Peyer's patch (tissue), 4 donors: ENCODE measurements around the gene TMEM178B. TPM values are rescaled to one million over a fixed set of nuclear protein-coding genes. Genes with fewer than 3 reads are reported as not detected.
"Not testable (repeated sequence)": the region's sequence is repeated elsewhere in the genome, so short reads cannot be mapped to it uniquely, and the experiment has no call there.

Experiments
- DNase-seq, 3 donors: peaks; one replicate each; pipeline ENCODE4 v3.0.0-alpha.2; 2017 to 2019
- H3K27ac ChIP-seq, 4 donors: fragments of 200-600 bp; sonication (generic); one replicate each; pipeline ENCODE4 v1.5.1; 2016 to 2019
- H3K27me3 ChIP-seq, 2 donors: fragments of 200-600 bp; sonication (generic); one replicate each; pipeline ENCODE4 v1.5.1; 2019
- H3K36me3 ChIP-seq, 3 donors: fragments of 200-600 bp; sonication (generic); one replicate each; pipeline ENCODE4 v1.5.1; 2016 to 2019
- H3K4me1 ChIP-seq, 4 donors: fragments of 200-600 bp; sonication (generic); one replicate each; pipeline ENCODE4 v1.5.1; 2016 to 2019
- H3K4me3 ChIP-seq, 4 donors: fragments of 200-600 bp; sonication (generic); 1 replicate in 3 of 4; 2 replicates in 1 of 4; pipeline ENCODE4 v1.5.1; 2016 to 2019; ENCODE audit warnings: mild to moderate bottlenecking in 1 of 4
- H3K9me3 ChIP-seq, 4 donors: fragments of 200-600 bp; sonication (generic); one replicate each; pipeline ENCODE4 v1.5.1; 2016 to 2019; ENCODE audit warnings: mild to moderate bottlenecking in 1 of 4
- POLR2A ChIP-seq, 2 donors: fragments of 450-650 bp; IDR thresholded peaks; one replicate each; pipeline ENCODE4 v1.5.1; 2017; ENCODE audit warnings: antibody characterized with exemption in 2 of 2, mild to moderate bottlenecking in 2 of 2, moderate library complexity in 2 of 2
- total RNA-seq, 4 donors: library from RNA; depleted of rRNA; stranded (reverse); fragments of >200 nt; gene quantifications; one replicate each; pipeline ENCODE4 v1.1.0, GENCODE V29; 2016
- TF ChIP-seq, protein P1 (sequence below), 6 experiments: fragments of 450-650 bp in 4 of 6; fragments of 200-600 bp in 2 of 6; sonication (generic) in 1 of 6; IDR thresholded peaks; one replicate each; pipeline ENCODE4 v1.5.1; 2017 to 2019; ENCODE audit warnings: antibody characterized with exemption in 6 of 6, mild to moderate bottlenecking in 3 of 6, moderate library complexity in 1 of 6

TMEM178B gene
- total RNA-seq, 4 donors from 2014 or later, result under 0.01 to 0.66 (median 0.13) TPM; not detected in 1

DNA sequence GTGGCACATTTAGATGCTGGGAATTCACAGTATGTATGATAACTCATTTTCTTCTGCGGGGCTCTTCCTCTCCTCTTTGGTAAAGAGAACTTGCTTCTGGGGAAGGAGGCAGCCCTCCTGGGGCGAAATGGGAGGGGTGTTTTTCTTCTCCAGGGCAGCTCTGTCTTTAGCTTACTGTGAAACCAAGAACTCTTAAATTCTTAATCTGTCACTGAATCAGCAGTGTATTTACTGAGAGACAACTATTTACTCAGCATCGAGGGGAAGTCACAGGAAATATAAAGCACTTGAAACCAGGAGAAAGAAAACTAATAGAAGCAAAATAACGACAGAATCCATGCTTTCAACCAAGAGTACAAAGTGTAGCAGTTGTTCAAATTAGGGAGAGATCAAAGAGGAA is 319.2 kb downstream of the TMEM178B start:
- H3K27ac ChIP-seq, result no peak overlapping the region
- DNase-seq, result no peak
- H3K4me3 ChIP-seq, result no peak overlapping the region
- no peaks in the 10 kb centered on the region for H3K4me1 ChIP-seq
- no peaks in the 10 kb centered on the region for H3K9me3 ChIP-seq
- H3K36me3 ChIP-seq, result no peaks in the 10 kb centered on the region
- no peaks in the 10 kb centered on the region for H3K27me3 ChIP-seq
- TF ChIP-seq, protein P1, sequence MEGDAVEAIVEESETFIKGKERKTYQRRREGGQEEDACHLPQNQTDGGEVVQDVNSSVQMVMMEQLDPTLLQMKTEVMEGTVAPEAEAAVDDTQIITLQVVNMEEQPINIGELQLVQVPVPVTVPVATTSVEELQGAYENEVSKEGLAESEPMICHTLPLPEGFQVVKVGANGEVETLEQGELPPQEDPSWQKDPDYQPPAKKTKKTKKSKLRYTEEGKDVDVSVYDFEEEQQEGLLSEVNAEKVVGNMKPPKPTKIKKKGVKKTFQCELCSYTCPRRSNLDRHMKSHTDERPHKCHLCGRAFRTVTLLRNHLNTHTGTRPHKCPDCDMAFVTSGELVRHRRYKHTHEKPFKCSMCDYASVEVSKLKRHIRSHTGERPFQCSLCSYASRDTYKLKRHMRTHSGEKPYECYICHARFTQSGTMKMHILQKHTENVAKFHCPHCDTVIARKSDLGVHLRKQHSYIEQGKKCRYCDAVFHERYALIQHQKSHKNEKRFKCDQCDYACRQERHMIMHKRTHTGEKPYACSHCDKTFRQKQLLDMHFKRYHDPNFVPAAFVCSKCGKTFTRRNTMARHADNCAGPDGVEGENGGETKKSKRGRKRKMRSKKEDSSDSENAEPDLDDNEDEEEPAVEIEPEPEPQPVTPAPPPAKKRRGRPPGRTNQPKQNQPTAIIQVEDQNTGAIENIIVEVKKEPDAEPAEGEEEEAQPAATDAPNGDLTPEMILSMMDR (IDR thresholded peaks at IDR 0.05), result no peak
- no peak for TF ChIP-seq POLR2A (IDR thresholded peaks at IDR 0.05)

DNA sequence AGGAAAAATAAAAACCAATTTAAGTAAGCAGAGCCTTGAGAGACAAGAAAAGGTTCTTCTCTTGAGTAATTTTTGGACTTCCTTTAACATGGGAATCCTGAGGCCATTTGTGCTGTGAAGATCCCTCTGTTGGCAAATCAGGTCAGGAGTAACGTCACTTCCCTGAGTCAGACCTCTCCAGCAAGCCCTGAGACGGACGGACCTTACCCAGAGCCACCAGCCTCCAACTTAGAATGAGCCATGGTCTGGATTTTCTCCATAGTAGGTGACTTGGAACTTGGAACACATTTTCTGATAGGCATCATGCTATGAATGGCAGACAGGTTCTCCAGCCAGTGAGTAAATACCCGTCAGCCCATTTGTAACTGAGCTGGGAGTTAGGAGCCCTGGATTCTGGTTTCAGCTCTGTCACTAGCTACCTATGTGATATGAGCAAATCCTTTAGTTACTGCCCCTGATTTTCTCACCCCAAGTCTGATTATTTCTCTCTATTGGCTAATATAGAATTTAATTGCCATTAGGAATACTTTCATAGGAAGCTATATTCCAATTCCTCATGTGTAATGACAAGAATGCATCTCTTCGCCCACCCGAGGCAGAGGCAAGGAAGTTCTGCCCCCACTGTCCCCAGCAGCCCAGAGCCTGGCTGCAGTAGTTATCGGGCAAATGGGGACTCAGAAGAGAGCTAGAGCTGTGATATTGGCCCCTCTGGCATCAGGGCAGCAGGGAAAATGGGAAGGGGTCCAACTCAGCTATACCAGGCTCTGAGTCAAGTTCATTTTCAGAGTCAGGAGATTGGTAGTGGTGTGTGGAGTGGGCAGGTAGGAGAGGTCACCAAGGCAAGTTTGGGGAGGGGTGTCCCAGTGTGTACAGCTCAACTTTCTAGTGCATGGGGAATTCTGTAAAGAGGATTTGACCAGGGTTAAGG is 323.6 kb downstream of the TMEM178B start:
- no peak overlapping the region for H3K27ac ChIP-seq
- no peaks in the 10 kb centered on the region for H3K4me1 ChIP-seq

DNA sequence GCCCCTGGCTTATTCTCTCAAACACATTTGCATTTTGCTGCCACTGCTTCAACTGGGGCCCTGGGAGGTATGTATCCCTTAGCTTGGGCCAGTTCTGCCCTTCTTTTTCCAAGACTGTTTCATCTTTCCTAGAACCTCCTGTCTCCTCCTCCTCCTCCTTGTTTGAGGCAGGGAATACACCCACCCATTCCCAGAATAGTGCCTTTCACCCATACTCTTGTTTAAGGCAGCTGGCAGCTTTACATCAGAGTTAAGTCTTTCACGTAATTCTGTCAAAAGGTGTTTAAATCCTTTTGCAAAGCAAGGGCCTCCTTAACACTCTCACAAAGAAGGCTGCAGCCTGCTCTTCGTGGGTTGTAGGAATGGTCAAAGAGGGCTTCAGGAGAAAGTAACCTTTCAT is 326.5 kb downstream of the TMEM178B start:
- no peaks in the 10 kb centered on the region for H3K36me3 ChIP-seq
- no peaks in the 10 kb centered on the region for H3K4me1 ChIP-seq
- no peaks in the 10 kb centered on the region for H3K27me3 ChIP-seq
- H3K4me3 ChIP-seq, result no peak overlapping the region
- no peak for DNase-seq
- H3K27ac ChIP-seq, result no peak overlapping the region
- H3K9me3 ChIP-seq, result no peaks in the 10 kb centered on the region
- TF ChIP-seq POLR2A (IDR thresholded peaks at IDR 0.05), result no peak
- TF ChIP-seq, protein P1 (IDR thresholded peaks at IDR 0.05), result no peak

More for the DNA sequence above, 323.6 kb downstream of the TMEM178B start:
- Histone ChIP-seq H3K36me3 (no peaks in the 10 kb centered on the region), H3K9me3 (no peaks in the 10 kb centered on the region), H3K4me3 (no peak overlapping the region), H3K27me3 (no peaks in the 10 kb centered on the region)
- no peak for DNase-seq
- TF ChIP-seq POLR2A (IDR thresholded peaks at IDR 0.05), result no peak
- TF ChIP-seq, protein P1 (IDR thresholded peaks at IDR 0.05), result no peak

DNA sequence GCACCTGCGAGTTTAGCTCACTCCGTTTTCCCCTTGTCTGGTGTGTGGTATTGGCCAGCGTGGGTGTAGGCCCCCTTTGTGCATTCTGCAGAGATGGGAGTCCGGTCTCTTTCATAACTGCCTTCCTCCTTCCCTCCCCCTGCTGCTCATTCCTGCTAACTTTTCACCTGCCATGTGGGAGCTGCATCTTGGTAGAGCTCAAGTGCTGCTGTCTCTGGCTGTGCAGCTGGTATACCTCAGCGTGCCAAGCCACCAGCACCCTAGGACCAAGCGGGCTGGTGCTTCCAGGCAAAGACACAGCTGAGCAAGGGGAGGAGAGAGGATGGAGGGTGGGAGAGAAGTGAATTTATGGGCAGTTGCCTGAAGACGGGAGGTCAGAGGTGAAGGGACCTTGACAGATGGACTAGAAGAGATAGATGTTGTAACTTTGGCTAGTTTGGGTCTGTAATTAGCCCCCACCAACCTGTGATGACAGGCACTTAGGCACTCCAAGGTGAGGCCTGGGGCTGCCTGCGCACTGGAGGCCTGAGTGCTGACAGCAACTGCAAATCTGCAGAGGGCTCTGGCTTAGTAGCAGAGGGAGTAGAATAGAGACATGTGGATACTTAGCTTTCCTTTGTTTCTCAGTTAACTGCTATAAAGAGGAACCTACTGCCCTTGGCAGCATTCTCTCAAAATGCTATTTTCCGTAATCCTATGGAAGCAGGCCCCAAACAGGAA is 328.6 kb downstream of the TMEM178B start:
- TF ChIP-seq, protein P1 (IDR thresholded peaks at IDR 0.05), result no peak
- TF ChIP-seq POLR2A (IDR thresholded peaks at IDR 0.05), result no peak
- no peaks in the 10 kb centered on the region for H3K4me1 ChIP-seq
- H3K27ac ChIP-seq, result no peak overlapping the region
- H3K27me3 ChIP-seq, result no peaks in the 10 kb centered on the region
- H3K4me3 ChIP-seq, result no peak overlapping the region
- no peaks in the 10 kb centered on the region for H3K9me3 ChIP-seq
- DNase-seq, result no peak
- H3K36me3 ChIP-seq, result no peaks in the 10 kb centered on the region

DNA sequence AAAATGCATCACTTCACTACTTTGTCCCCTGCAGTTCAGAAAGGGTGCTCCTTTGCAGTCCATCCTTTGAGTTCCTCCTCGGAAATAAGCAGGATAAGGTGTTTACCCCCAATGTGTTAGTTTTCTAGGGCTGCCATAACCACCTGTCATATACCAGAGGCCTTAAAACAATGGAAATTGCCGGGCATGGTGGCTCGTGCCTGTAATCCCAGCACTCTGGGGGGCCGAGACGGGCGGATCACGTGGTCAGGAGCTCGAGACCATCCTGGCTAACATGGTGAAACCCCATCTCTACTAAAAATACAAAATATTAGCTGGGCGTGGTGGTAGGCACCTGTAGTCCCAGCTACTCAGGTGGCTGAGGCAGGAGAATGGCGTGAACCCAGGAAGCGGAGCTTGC is 330.0 kb downstream of the TMEM178B start:
- DNase-seq, H3K36me3 ChIP-seq, H3K4me3 ChIP-seq, H3K27ac ChIP-seq, H3K27me3 ChIP-seq, H3K9me3 ChIP-seq, H3K4me1 ChIP-seq: not testable (repeated sequence)

DNA sequence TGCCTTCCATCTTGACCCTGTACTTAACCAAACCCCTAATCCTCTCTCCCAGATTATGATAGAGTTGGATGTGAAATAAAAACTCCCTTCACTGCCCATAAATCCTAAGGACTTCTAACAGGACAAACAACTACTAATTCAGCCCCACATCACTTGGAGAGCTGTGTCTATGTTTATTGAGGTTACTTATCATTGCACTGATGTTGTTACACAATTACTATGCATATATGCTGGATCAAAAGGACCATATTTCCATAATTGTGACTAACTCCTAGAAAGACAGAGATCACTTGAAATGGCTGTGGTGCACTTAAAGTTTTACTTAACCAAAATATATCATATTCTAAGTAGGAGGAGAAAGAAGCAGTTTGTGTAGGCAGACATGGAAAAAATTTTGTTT is 332.5 kb downstream of the TMEM178B start:
- H3K4me1 ChIP-seq, result no peaks in the 10 kb centered on the region
- H3K27me3 ChIP-seq, result no peaks in the 10 kb centered on the region
- no peak for DNase-seq
- TF ChIP-seq, protein P1 (IDR thresholded peaks at IDR 0.05), result no peak
- no peak for TF ChIP-seq POLR2A (IDR thresholded peaks at IDR 0.05)
- no peak overlapping the region for H3K27ac ChIP-seq
- no peak overlapping the region for H3K4me3 ChIP-seq
- H3K36me3 ChIP-seq, result no peaks in the 10 kb centered on the region
- H3K9me3 ChIP-seq, result no peaks in the 10 kb centered on the region
